ENCODE data around the gene PPY. TPM values are rescaled to one million over a fixed set of nuclear protein-coding genes. Genes with fewer than 3 reads are reported as not detected.

The PPY gene
- total RNA-seq, 2 experiments from 2014 or later: not detected

DNA sequence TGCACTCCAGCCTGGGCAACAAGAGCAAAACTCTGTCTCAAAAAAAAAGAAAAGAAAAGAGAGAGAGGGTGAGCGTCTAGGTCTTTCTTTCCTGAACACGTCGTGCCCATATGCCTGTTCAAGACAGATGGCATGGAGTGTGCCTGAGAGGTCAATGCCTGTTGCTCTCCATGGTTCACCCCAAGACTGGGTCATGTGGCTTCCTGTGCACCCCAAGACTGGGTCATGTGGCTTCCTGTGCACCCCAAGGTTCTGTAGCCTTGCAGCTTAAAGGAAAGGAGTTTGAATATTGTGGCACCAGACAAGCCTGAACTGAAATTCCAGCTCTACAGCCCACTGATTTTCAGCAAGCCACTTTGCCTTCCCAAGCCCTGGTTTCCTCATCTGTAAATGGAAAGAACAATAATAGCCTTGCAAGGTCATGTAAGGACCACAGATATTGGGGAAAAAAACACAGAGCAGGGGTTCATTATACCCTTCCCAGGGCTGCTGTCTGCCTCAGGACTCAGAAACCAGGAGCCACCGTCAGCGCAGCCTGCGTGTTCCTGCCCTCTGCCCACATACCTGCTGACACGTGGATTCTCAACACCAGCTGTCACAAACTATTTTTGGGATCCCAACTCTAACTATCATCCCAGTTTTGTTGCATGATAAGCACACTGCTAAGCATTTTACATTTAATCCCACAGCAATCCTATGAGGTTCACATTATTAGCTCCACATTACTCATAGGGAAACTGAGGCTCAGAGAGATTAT lies 44.1 kb upstream of the PPY start:
- H3K4me3 ChIP-seq (ENCODE audit: low read length): no peak overlapping the region
- ChIA-PET CTCF (interaction anchor here (0.6 to 1.4 kb wide), 2 partner anchors 16 to 244 kb away, joined by 3 read pairs; no protein-coding TSS in a partner anchor), POLR2A (no interaction called here)
- Mint-ChIP-seq H3K4me3 (no peak overlapping the region), H3K4me1 (ENCODE audit: low read depth) (no peaks in the 10 kb centered on the region), H3K27ac (no peak overlapping the region), H3K27me3 (peaks cover 68% of the 10 kb centered on the region), H3K36me3 (ENCODE audit: low read depth) (no peaks in the 10 kb centered on the region), H3K9me3 (no peaks in the 10 kb centered on the region)
- peaks cover 35 to 55% of the 10 kb centered on the region in 2 experiments for H3K27me3 ChIP-seq (ENCODE audit: control insufficient read depth in 1 of 2, insufficient read depth in 2 of 2, low read length in 2 of 2)
- intact Hi-C loops (cut with DNase I, micrococcal nuclease): no loop called here
- peaks cover 0 to 6% of the 10 kb centered on the region in 2 experiments for H3K9me3 ChIP-seq (ENCODE audit: control insufficient read depth in 1 of 2, insufficient read depth in 1 of 2, low read length in 2 of 2)
- peaks cover 15% of the 10 kb centered on the region for H3K4me1 ChIP-seq (ENCODE audit: insufficient read depth, low read length)
- no peak overlapping the region for H3K27ac ChIP-seq (ENCODE audit: low read depth in 1 of 2, low read length in 2 of 2)
- DNase-seq: no peak
- H3K36me3 ChIP-seq (ENCODE audit: insufficient read depth, low read length): no peaks in the 10 kb centered on the region
- no peak for ATAC-seq (ENCODE audit: poor library complexity)
- TF ChIP-seq, protein P1, sequence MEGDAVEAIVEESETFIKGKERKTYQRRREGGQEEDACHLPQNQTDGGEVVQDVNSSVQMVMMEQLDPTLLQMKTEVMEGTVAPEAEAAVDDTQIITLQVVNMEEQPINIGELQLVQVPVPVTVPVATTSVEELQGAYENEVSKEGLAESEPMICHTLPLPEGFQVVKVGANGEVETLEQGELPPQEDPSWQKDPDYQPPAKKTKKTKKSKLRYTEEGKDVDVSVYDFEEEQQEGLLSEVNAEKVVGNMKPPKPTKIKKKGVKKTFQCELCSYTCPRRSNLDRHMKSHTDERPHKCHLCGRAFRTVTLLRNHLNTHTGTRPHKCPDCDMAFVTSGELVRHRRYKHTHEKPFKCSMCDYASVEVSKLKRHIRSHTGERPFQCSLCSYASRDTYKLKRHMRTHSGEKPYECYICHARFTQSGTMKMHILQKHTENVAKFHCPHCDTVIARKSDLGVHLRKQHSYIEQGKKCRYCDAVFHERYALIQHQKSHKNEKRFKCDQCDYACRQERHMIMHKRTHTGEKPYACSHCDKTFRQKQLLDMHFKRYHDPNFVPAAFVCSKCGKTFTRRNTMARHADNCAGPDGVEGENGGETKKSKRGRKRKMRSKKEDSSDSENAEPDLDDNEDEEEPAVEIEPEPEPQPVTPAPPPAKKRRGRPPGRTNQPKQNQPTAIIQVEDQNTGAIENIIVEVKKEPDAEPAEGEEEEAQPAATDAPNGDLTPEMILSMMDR (IDR thresholded peaks at IDR 0.05): no peak

DNA sequence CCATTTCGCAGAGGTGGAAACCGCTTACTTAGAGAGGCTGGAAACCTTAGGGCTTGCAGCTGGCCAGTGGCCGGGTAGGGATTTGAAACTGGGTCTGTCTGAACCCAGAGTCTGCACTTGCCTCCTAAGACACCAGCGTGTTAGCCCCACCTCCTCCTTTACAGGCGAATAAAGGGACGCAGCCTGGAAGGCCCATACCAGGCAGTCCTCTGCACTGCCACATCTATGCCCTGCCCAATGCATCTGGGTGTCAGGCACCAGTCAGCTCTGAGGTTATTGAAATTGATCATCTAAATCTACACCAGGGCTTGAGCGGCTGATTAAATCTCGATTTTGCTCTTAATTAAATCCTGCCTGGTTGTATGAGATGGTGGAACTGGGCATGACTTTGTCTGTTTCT lies 42.2 kb upstream of the PPY start:
- peaks cover 81% of the 10 kb centered on the region for H3K27me3 Mint-ChIP-seq
- H3K36me3 ChIP-seq (ENCODE audit: insufficient read depth, low read length): no peaks in the 10 kb centered on the region
- H3K4me3 ChIP-seq (ENCODE audit: low read length): no peak overlapping the region
- H3K27me3 ChIP-seq (ENCODE audit: control insufficient read depth in 1 of 2, insufficient read depth in 2 of 2, low read length in 2 of 2): peaks cover 35 to 63% of the 10 kb centered on the region in 2 experiments
- peaks cover 0 to 6% of the 10 kb centered on the region in 2 experiments for H3K9me3 ChIP-seq (ENCODE audit: control insufficient read depth in 1 of 2, insufficient read depth in 1 of 2, low read length in 2 of 2)
- DNase-seq: no peak
- H3K4me1 ChIP-seq (ENCODE audit: insufficient read depth, low read length): peaks cover 15% of the 10 kb centered on the region
- intact Hi-C loops (cut with DNase I, micrococcal nuclease): no loop called here
- no peak for ATAC-seq (ENCODE audit: poor library complexity)
- no peaks in the 10 kb centered on the region for H3K36me3 Mint-ChIP-seq (ENCODE audit: low read depth)
- ChIA-PET POLR2A (no interaction called here), CTCF (no interaction called here)
- no peaks in the 10 kb centered on the region for H3K4me1 Mint-ChIP-seq (ENCODE audit: low read depth)
- TF ChIP-seq, protein P1 (IDR thresholded peaks at IDR 0.05): no peak
- no peak overlapping the region for H3K27ac Mint-ChIP-seq
- no peaks in the 10 kb centered on the region for H3K9me3 Mint-ChIP-seq
- no peak overlapping the region for H3K27ac ChIP-seq (ENCODE audit: low read depth in 1 of 2, low read length in 2 of 2)
- H3K4me3 Mint-ChIP-seq: no peak overlapping the region

DNA sequence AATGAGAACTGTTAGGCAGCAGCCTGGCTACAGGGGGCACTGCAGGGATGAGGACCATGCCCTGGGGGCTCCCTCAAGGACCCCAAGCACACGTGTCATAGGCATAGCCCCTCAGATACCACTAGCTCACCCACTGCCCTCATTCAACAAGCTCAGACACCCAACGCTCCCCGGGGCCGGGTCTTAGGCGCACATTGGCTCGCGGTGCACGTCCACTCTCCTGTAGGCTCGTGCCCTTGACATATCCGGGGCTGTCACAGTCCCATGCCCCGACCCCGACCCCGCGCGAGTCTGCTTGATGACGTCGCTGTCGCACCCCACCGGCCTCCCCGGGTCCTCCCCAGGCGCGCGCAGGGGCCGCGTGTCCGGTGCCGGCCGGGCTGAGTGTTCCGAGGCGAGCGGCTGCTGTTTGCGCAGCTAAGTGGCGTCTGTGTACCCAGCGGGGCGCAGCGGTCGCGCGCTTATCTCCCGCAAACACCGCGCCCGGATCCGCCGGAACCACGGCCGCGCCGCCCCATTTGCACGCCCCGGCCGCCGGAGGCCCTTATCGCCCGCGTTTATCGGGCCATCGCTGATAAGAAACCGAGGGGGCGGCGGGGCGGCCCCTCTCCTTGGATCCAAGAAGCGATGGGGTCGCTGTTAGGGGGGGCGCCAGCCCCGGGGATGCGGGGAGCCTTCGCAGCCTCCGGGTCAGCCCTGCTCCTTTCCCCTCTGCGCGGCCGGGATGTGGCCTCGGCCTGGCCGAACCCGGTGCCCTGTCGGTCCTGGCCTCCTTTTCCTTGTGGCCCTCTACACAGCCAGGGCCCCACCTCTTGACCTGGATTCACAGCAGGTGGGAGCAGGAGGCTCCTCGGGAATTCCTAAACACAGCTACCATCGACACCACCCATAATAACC lies 41.5 kb upstream of the PPY start:
- H3K4me3 Mint-ChIP-seq: no peak overlapping the region
- H3K27ac ChIP-seq (ENCODE audit: low read depth in 1 of 2, low read length in 2 of 2): no peak overlapping the region
- peaks cover 15% of the 10 kb centered on the region for H3K4me1 ChIP-seq (ENCODE audit: insufficient read depth, low read length)
- ChIA-PET POLR2A (no interaction called here), CTCF (no interaction called here)
- H3K27me3 ChIP-seq (ENCODE audit: control insufficient read depth in 1 of 2, insufficient read depth in 2 of 2, low read length in 2 of 2): peaks cover 35 to 63% of the 10 kb centered on the region in 2 experiments
- peaks cover 0 to 6% of the 10 kb centered on the region in 2 experiments for H3K9me3 ChIP-seq (ENCODE audit: control insufficient read depth in 1 of 2, insufficient read depth in 1 of 2, low read length in 2 of 2)
- intact Hi-C loops (cut with DNase I, micrococcal nuclease): no loop called here
- TF ChIP-seq, protein P1 (IDR thresholded peaks at IDR 0.05): no peak
- no peak overlapping the region for H3K27ac Mint-ChIP-seq
- DNase-seq (peak in 2 of 14 experiments; percentile 5 to 20), ATAC-seq (ENCODE audit: poor library complexity) (no peak)
- H3K36me3 ChIP-seq (ENCODE audit: insufficient read depth, low read length): no peaks in the 10 kb centered on the region
- H3K4me3 ChIP-seq (ENCODE audit: low read length): no peak overlapping the region
- H3K9me3 Mint-ChIP-seq: no peaks in the 10 kb centered on the region
- no peaks in the 10 kb centered on the region for H3K36me3 Mint-ChIP-seq (ENCODE audit: low read depth)
- H3K27me3 Mint-ChIP-seq: peaks cover 84% of the 10 kb centered on the region
- H3K4me1 Mint-ChIP-seq (ENCODE audit: low read depth): no peaks in the 10 kb centered on the region
